H4 (cell line): ENCODE data around the gene VPS16. TPM values are rescaled to one million over a fixed set of nuclear protein-coding genes. Genes with fewer than 3 reads are reported as not detected.

Experiments
- DNase-seq: peaks from one replicate; pipeline ENCODE4 v3.0.0-alpha.2; 2015; ENCODE audit warnings: low spot score
- total RNA-seq: library from RNA; depleted of rRNA; stranded (reverse); fragments of >200 nt; shearing (Covaris generic); gene quantifications from 2 replicates; pipeline ENCODE4 v1.2.3, GENCODE V29; 2014; rRNA removed

VPS16 gene
- total RNA-seq, 1 experiment from 2014 or later, result 26.3 TPM

GRCh38 chr20:2900845-2901592, 60.5 kb downstream of the VPS16 start:
- no peak for DNase-seq

DNA sequence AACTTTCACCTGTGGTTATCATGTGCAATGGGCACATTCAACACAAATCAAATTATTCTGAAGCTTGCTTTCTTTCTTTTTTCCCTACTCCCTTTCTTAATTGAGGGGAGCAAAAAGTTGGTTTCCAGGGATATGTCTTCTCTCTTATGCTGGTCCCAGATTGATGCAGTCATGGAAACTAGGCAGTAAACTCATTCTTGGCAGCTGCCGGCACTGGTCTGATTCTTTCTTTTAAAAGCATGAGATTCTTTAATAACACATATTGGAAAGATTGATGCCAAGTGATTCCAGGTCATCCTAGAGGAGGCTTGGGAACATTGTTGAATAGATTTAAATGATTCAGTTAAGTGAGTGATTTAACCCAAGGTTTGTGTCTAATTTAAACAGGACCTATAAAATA, 61.7 kb downstream of the VPS16 start:
- no peak for DNase-seq

- no peak for DNase-seq
Measured at GRCh38 chr20:2902818-2903217, 62.3 kb downstream of the VPS16 start.

- no peak for DNase-seq
Measured at GRCh38 chr20:2903686-2904085, 63.1 kb downstream of the VPS16 start.

- DNase-seq, result no peak
Measured at GRCh38 chr20:2907519-2907918, 67.0 kb downstream of the VPS16 start.

DNA sequence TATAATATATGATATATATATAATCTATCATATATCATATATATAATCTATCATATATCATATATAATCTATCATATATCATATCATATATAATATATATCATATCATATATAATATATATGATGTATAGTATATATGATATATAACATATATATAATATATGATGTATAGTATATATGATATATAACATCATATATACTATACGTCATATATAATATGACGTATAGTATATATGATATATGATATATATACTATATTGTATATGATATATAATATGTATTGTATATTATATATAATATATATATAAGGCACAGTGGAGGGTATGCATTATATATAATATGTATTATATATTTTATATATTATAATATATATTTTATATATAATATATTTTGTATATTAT, 69.4 kb downstream of the VPS16 start:
- no peak for DNase-seq

- no peak for DNase-seq
Measured at GRCh38 chr20:2911200-2911599, 70.7 kb downstream of the VPS16 start.

GRCh38 chr20:2914160-2914559, 73.6 kb downstream of the VPS16 start:
- no peak for DNase-seq

Other genes starting within 250 kb of the VPS16 start
- 148 and 152 TPM in 2 replicates for gene NOP56, start 188.1 kb upstream of the VPS16 start, total RNA-seq
- gene IDH3B, start 176.5 kb upstream of the VPS16 start, total RNA-seq, result 117 and 138 TPM in 2 replicates
- gene EBF4, start 148.0 kb upstream of the VPS16 start, total RNA-seq, result 4.1 and 4.8 TPM in 2 replicates
- not detected in 2 replicates for gene CPXM1, start 40.1 kb upstream of the VPS16 start, total RNA-seq
- not detected in 2 replicates for gene C20orf141, start 25.8 kb upstream of the VPS16 start, total RNA-seq
- not detected in 2 replicates for gene TMEM239, start 24.4 kb upstream of the VPS16 start, total RNA-seq
- gene PCED1A, start 90 bp upstream of the VPS16 start, total RNA-seq, result 10.9 and 24.5 TPM in 2 replicates
- gene PTPRA, start 32.7 kb downstream of the VPS16 start, total RNA-seq, result 23.3 and 30.1 TPM in 2 replicates
- not detected in 2 replicates for gene GNRH2, start 202.9 kb downstream of the VPS16 start, total RNA-seq
- 78.0 and 80.0 TPM in 2 replicates for gene MRPS26, start 205.3 kb downstream of the VPS16 start, total RNA-seq
- gene OXT, start 230.9 kb downstream of the VPS16 start, total RNA-seq, result not detected in 2 replicates
- not detected in 2 replicates for gene AVP, start 244.0 kb downstream of the VPS16 start, total RNA-seq